HCT116 (cell line): ENCODE measurements around the gene GNAT2. TPM values are rescaled to one million over a fixed set of nuclear protein-coding genes. Genes with fewer than 3 reads are reported as not detected.

Experiments
- ATAC-seq: fragments of 200-7000 bp; cut with Tn5 transposase; 2 replicates; pipeline ENCODE4 v1.9.1; 2020; ENCODE audit warnings: mild to moderate bottlenecking, moderate library complexity
- BruUV-seq: library from RNA; stranded (reverse); fragments of 400-500 nt; replicated peaks from 2 replicates; lab custom pipeline; 2021; lab: Mats Ljungman, UMichigan
- CTCF ChIA-PET: fragments of 300-600 bp; sonication (Branson Sonifier 250); formaldehyde crosslinking; loops from one replicate; lab custom pipeline; 2021; ENCODE audit warnings: antibody characterized with exemption; lab: Charles Lee
- POLR2A ChIA-PET: fragments of 300-600, 350-600 bp; sonication (Branson Sonifier 250); formaldehyde crosslinking; loops from one replicate; lab custom pipeline; 2021; ENCODE audit warnings: antibody characterized with exemption; lab: Charles Lee
- RAD21 ChIA-PET, 2 experiments: fragments of 300-600 bp; sonication (Branson Sonifier 250); formaldehyde crosslinking; loops; one replicate each; lab custom pipeline; 2023; ENCODE audit warnings: low total read pairs in 2 of 2; ENCODE audit not compliant: uncharacterized antibody in 2 of 2, unreplicated experiment in 2 of 2, low non-redundant PET in 1 of 2; lab: Charles Lee
- DNase-seq: peaks from one replicate; pipeline ENCODE4 v3.0.0-alpha.2; 2010; ENCODE audit warnings: low read depth, low spot score
- H2AFZ ChIP-seq: fragments of 200-600 bp; shearing (Covaris generic), sonication (generic); 2 replicates; pipeline ENCODE4 v1.6.1; 2017; ENCODE audit warnings: low read depth, mixed run types, mixed read lengths, antibody characterized with exemption, low read length; ENCODE audit not compliant: poor library complexity, severe bottlenecking
- H3K27ac ChIP-seq: 2 replicates; pipeline ENCODE4 v1.5.1; 2012; ENCODE audit warnings: low read depth, low read length
- H3K27me3 ChIP-seq: fragments of 200-600 bp; sonication (generic); 2 replicates; pipeline ENCODE4 v1.6.1; 2016; ENCODE audit warnings: mixed run types, low read length, mixed read lengths; ENCODE audit not compliant: insufficient read depth
- H3K36me3 ChIP-seq, 2 experiments: fragments of 200-500 bp in 1 of 2; fragments of 200-600 bp in 1 of 2; sonication (Bioruptor generic) in 1 of 2; sonication (generic) in 1 of 2; 2 replicates each; pipeline versions ENCODE4 v1.5.1 to v1.6.1; 2014 to 2016; ENCODE audit warnings: low read length in 2 of 2, inconsistent platforms in 1 of 2, mixed read lengths in 1 of 2, mixed run types in 1 of 2; ENCODE audit not compliant: insufficient read depth in 2 of 2, control insufficient read depth in 1 of 2
- H3K4me1 ChIP-seq, 2 experiments: fragments of 200-600 bp in 1 of 2; sonication (generic) in 1 of 2; 2 replicates each; pipeline versions ENCODE4 v1.5.1 to v1.6.1; 2012 to 2017; ENCODE audit warnings: low read length in 2 of 2, inconsistent platforms in 1 of 2, mild to moderate bottlenecking in 1 of 2, mixed read lengths in 1 of 2, mixed run types in 1 of 2, moderate library complexity in 1 of 2; ENCODE audit not compliant: insufficient read depth in 2 of 2, control insufficient read depth in 1 of 2
- H3K4me2 ChIP-seq: fragments of 200-600 bp; sonication (generic); 2 replicates; pipeline ENCODE4 v1.6.1; 2017; ENCODE audit warnings: mixed run types, low read length, mixed read lengths
- H3K4me3 ChIP-seq, 2 experiments: fragments of 200-600 bp in 1 of 2; sonication (generic) in 1 of 2; replicated peaks in 1 of 2; 2 replicates each; pipeline ENCODE4 v1.5.1; 2011 to 2016; ENCODE audit warnings: low read length in 2 of 2, control low read depth in 1 of 2, low read depth in 1 of 2, mild to moderate bottlenecking in 1 of 2, mixed read lengths in 1 of 2, mixed run types in 1 of 2
- H3K79me2 ChIP-seq: fragments of 200-600 bp; sonication (generic); 2 replicates; pipeline ENCODE4 v1.6.1; 2017; ENCODE audit warnings: mild to moderate bottlenecking, mixed run types, low read length, moderate library complexity, mixed read lengths; ENCODE audit not compliant: insufficient read depth
- H3K9ac ChIP-seq: fragments of 200-600 bp; sonication (generic); 2 replicates; pipeline ENCODE4 v1.6.1; 2016; ENCODE audit warnings: low read length, mixed read lengths
- H3K9me2 ChIP-seq: fragments of 200-600 bp; sonication (generic), shearing (Covaris generic); 2 replicates; pipeline ENCODE4 v1.6.1; 2017; ENCODE audit warnings: mixed run types, mild to moderate bottlenecking, moderate library complexity; ENCODE audit not compliant: insufficient read depth
- H3K9me3 ChIP-seq, 2 experiments: fragments of 200-500 bp in 1 of 2; fragments of 200-600 bp in 1 of 2; sonication (Bioruptor generic) in 1 of 2; sonication (generic) in 1 of 2; 2 replicates each; pipeline ENCODE4 v1.6.1; 2014 to 2017; ENCODE audit warnings: low read length in 2 of 2, mixed read lengths in 2 of 2, inconsistent platforms in 1 of 2, low read depth in 1 of 2, mild to moderate bottlenecking in 1 of 2, mixed run types in 1 of 2, moderate library complexity in 1 of 2; ENCODE audit not compliant: control insufficient read depth in 1 of 2, insufficient read depth in 1 of 2
- H4K20me1 ChIP-seq: fragments of 200-600 bp; sonication (generic), shearing (Covaris generic); 2 replicates; pipeline ENCODE4 v1.6.1; 2017; ENCODE audit warnings: mixed run types, mild to moderate bottlenecking, moderate library complexity; ENCODE audit not compliant: insufficient read depth
- CBX3 ChIP-seq: IDR thresholded peaks from 2 replicates; pipeline ENCODE4 v1.6.1; 2012; ENCODE audit warnings: low read depth
- CEBPB ChIP-seq: IDR thresholded peaks from 2 replicates; pipeline ENCODE4 v1.6.1; 2012; ENCODE audit warnings: low read depth
- CTCF ChIP-seq, 3 experiments: fragments of 200-600 bp in 1 of 3; sonication (generic) in 1 of 3; IDR thresholded peaks in 2 of 3; conservative IDR thresholded peaks in 1 of 3; 2 replicates each; pipeline ENCODE4 v1.5.1; 2012 to 2017; ENCODE audit warnings: low read depth in 2 of 3, low read length in 2 of 3, antibody characterized with exemption in 1 of 3, borderline replicate concordance in 1 of 3, control low read depth in 1 of 3, mild to moderate bottlenecking in 1 of 3, mixed read lengths in 1 of 3, mixed run types in 1 of 3, moderate library complexity in 1 of 3; ENCODE audit not compliant: insufficient read depth in 1 of 3
- EZH2phosphoT487 ChIP-seq: fragments of 200-600 bp; IDR thresholded peaks from 2 replicates; pipeline ENCODE4 v1.6.1; 2018; ENCODE audit warnings: antibody characterized with exemption, borderline replicate concordance
- FOSL1 ChIP-seq: IDR thresholded peaks from 2 replicates; pipeline ENCODE4 v1.6.1; 2012; ENCODE audit warnings: low read depth
- MAX ChIP-seq: IDR thresholded peaks from 2 replicates; pipeline ENCODE4 v1.6.1; 2012
- REST ChIP-seq: IDR thresholded peaks from 2 replicates; pipeline ENCODE4 v1.6.1; 2012; ENCODE audit warnings: low read depth
- TCF7L2 ChIP-seq: IDR thresholded peaks from 2 replicates; pipeline ENCODE4 v1.7.0; 2011; ENCODE audit warnings: borderline replicate concordance, inconsistent platforms; ENCODE audit not compliant: insufficient read depth, insufficient read length; ENCODE audit errors: extremely low read depth
- YY1 ChIP-seq: IDR thresholded peaks from 2 replicates; pipeline ENCODE4 v1.6.1; 2011; ENCODE audit warnings: low read length, low read depth, moderate library complexity, mild to moderate bottlenecking; ENCODE audit not compliant: insufficient replicate concordance; ENCODE audit errors: extremely low read depth
- intact Hi-C: fragments of 100-400 bp; cut with micrococcal nuclease; formaldehyde crosslinking; loops from 2 replicates; pipeline ENCODE4 v1.10.0; 2022
- total RNA-seq: library from RNA; stranded (reverse); gene quantifications from one replicate; pipeline ENCODE4 v1.2.1, GENCODE V29; 2021; ENCODE audit not compliant: unreplicated experiment

GNAT2 gene
- total RNA-seq, 1 experiment from 2014 or later, result 0.76 TPM

GRCh38 chr1:109570414-109570813 is 49.0 kb downstream of the GNAT2 start:
- intact Hi-C loops, result no loop called here
- DNase-seq (no peak), ATAC-seq (no peak)
- ChIA-PET RAD21 (no interaction called here), CTCF (no interaction called here), POLR2A (interaction anchor here (1.5 kb wide), 1 partner anchor 9 kb away, joined by 3 read pairs; no protein-coding TSS in a partner anchor)
- Histone ChIP-seq H3K27ac (no peak overlapping the region), H3K4me3 (no peak overlapping the region), H2AFZ (no peak overlapping the region), H3K9me3 (no peaks in the 10 kb centered on the region), H3K36me3 (0 out of 4 replicates have a peak, but pooled peaks cover 0 to 2% of the 10 kb centered on the region in 2 experiments), H3K27me3 (no peaks in the 10 kb centered on the region), H3K9me2 (no peaks in the 10 kb centered on the region), H3K4me2 (no peak overlapping the region), H3K4me1 (no peaks in the 10 kb centered on the region), H4K20me1 (peaks cover 15% of the 10 kb centered on the region; the same call in 1 of the 2 replicates), H3K79me2 (peaks cover 90% of the 10 kb centered on the region), H3K9ac (no peak overlapping the region)
- no TSS peak for BruUV-seq
- TF ChIP-seq YY1 (no peak), FOSL1 (no peak), CBX3 (no peak), CTCF (IDR thresholded peaks at IDR 0.05 in 2 of 3, conservative IDR thresholded peaks at IDR 0.05 in 1 of 3; ENCODE audit: borderline replicate concordance in 1 of 3, insufficient read depth in 1 of 3, low read depth in 2 of 3, low read length in 2 of 3) (no peak), EZH2phosphoT487 (no peak), MAX (no peak), TCF7L2 (no peak), REST (no peak), CEBPB (no peak)
